ENCODE results near the gene MED25. TPM values are rescaled to one million over a fixed set of nuclear protein-coding genes. Genes with fewer than 3 reads are reported as not detected.

The MED25 gene
- total RNA-seq, 4 donors from 2014 or later: 16.9 to 27.7 (median 23.9) TPM

- Histone ChIP-seq H3K9me3 (no peaks in the 10 kb centered on the region), H3K36me3 (peaks cover 0 to 34% (median 0%) of the 10 kb centered on the region in 3 donors), H3K27me3 (no peaks in the 10 kb centered on the region), H3K4me3 (peak overlapping the region; percentile 40 to 90 (median 75)), H3K27ac (peak overlapping the region; percentile 68 to 94 (median 88)), H3K4me1 (peaks cover 13 to 47% (median 17%) of the 10 kb centered on the region in 3 donors)
- WGBS, 2 donors: 7 to 25% methylated on average over 10 to 21 of the region's 50 CpGs
- TF ChIP-seq POLR2A (IDR thresholded peaks at IDR 0.05) (no peak), CTCF (IDR thresholded peaks at IDR 0.05) (no peak)
- DNase-seq: no peak
- intact Hi-C loops (cut with DNase I): no loop called here
Observed at GRCh38 chr19:49809160-49809940, 8.7 kb upstream of the MED25 start.

GRCh38 chr19:49809941-49810389 is 8.1 kb upstream of the MED25 start:
- WGBS, 2 donors: 88 to 100% methylated on average over 1 to 2 of the region's 5 CpGs
- DNase-seq: no peak
- Histone ChIP-seq H3K4me1 (peaks cover 13 to 48% (median 17%) of the 10 kb centered on the region in 3 donors), H3K9me3 (no peaks in the 10 kb centered on the region), H3K27ac (peak overlapping the region; percentile 68 to 94 (median 88)), H3K36me3 (peaks cover 0 to 28% (median 0%) of the 10 kb centered on the region in 3 donors), H3K4me3 (peak overlapping the region; percentile 40 to 90 (median 75)), H3K27me3 (no peaks in the 10 kb centered on the region)
- no peak for TF ChIP-seq CTCF (IDR thresholded peaks at IDR 0.05)
- no peak for TF ChIP-seq POLR2A (IDR thresholded peaks at IDR 0.05)
- intact Hi-C loops (cut with DNase I): loop anchor here (10.0 kb wide), 1 partner anchor 65 kb away; the partner anchor contains the start of genes AKT1S1 and TBC1D17

GRCh38 chr19:49811328-49811727 is 6.8 kb upstream of the MED25 start:
- intact Hi-C loops (cut with DNase I): loop anchor here (10.0 kb wide), 1 partner anchor 63 kb away; the partner anchor contains the start of genes AKT1S1 and TBC1D17
- TF ChIP-seq POLR2A (IDR thresholded peaks at IDR 0.05) (no peak), CTCF (IDR thresholded peaks at IDR 0.05) (no peak)
- no peak for DNase-seq
- H3K27ac ChIP-seq: no peak overlapping the region
- no peaks in the 10 kb centered on the region for H3K9me3 ChIP-seq
- no peaks in the 10 kb centered on the region for H3K27me3 ChIP-seq
- H3K36me3 ChIP-seq: peaks cover 0 to 14% (median 0%) of the 10 kb centered on the region in 3 donors
- H3K4me3 ChIP-seq: no peak overlapping the region
- 86 to 88% methylated on average over 4 to 5 of the region's 6 CpGs for WGBS, 2 donors
- peaks cover 13 to 49% (median 17%) of the 10 kb centered on the region in 3 donors for H3K4me1 ChIP-seq

GRCh38 chr19:49812452-49812996 is 5.6 kb upstream of the MED25 start:
- H3K36me3 ChIP-seq: peaks cover 0 to 2% (median 0%) of the 10 kb centered on the region in 3 donors
- H3K4me1 ChIP-seq: peaks cover 13 to 61% (median 22%) of the 10 kb centered on the region in 3 donors
- intact Hi-C loops (cut with DNase I): loop anchor here (10.0 kb wide), 1 partner anchor 62 kb away; the partner anchor contains the start of genes AKT1S1 and TBC1D17
- H3K4me3 ChIP-seq: peak overlapping the region; percentile 64 to 83 (median 70)
- TF ChIP-seq POLR2A (IDR thresholded peaks at IDR 0.05) (no peak), CTCF (IDR thresholded peaks at IDR 0.05) (no peak)
- H3K27ac ChIP-seq: peak overlapping the region; percentile 66 to 93 (median 90)
- DNase-seq: no peak
- H3K9me3 ChIP-seq: no peaks in the 10 kb centered on the region
- H3K27me3 ChIP-seq: no peaks in the 10 kb centered on the region
- WGBS, 2 donors: 46% methylated on average over 9 of the region's 11 CpGs; no CpG with 5 or more reads in 1 of the 2 donors
